Measurements from ENCODE around the gene DIPK1A.
"Not testable (repeated sequence)": the region's sequence is repeated elsewhere in the genome, so short reads cannot be mapped to it uniquely, and the experiment has no call there.

Gene DIPK1A

DNA sequence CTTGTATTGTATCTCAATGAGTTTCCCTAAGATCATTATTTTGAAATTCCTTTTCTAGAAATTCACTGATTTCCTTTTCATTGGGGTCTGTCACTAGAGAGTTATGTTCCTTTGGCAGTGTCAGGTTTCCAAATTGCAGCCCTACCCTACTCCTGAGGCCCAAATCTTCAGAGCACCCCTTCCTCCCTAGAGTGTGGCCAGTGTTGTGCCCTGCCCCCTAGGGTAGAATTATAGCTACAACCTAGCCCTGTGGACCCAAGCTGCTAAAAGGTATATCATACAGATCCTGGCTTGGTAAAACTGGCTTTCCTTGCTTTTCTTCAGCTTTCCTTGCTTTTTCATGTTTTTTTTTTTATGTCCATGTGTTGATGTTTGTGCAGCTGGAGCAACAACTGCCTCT is 60.7 kb downstream of the DIPK1A start:
- DNase-seq (ENCODE audit: extremely low read depth, low read depth): no peak
- TF ChIP-seq, protein P1, sequence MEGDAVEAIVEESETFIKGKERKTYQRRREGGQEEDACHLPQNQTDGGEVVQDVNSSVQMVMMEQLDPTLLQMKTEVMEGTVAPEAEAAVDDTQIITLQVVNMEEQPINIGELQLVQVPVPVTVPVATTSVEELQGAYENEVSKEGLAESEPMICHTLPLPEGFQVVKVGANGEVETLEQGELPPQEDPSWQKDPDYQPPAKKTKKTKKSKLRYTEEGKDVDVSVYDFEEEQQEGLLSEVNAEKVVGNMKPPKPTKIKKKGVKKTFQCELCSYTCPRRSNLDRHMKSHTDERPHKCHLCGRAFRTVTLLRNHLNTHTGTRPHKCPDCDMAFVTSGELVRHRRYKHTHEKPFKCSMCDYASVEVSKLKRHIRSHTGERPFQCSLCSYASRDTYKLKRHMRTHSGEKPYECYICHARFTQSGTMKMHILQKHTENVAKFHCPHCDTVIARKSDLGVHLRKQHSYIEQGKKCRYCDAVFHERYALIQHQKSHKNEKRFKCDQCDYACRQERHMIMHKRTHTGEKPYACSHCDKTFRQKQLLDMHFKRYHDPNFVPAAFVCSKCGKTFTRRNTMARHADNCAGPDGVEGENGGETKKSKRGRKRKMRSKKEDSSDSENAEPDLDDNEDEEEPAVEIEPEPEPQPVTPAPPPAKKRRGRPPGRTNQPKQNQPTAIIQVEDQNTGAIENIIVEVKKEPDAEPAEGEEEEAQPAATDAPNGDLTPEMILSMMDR (IDR thresholded peaks at IDR 0.05; ENCODE audit: low read depth, low read length): no peak

DNA sequence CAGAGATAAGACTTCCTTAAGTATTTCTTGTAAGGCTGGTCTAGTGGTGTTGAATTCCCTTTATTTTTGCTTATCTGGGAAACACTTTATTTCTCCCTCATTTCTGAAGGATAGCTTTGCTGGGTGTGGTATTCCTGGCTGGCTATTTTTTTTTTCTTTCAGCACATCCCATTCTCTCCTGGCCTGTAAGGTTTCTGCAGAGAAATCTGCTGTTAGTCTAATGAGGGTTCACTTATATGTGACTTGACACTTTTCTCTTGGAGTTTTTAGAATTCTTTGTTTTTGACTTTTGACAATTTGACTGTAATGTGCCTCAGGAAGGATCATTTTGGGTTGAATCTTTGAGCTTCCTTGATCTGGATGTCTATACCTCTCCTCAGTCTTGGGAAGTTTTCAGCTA is 61.5 kb downstream of the DIPK1A start:
- TF ChIP-seq, protein P1 (IDR thresholded peaks at IDR 0.05; ENCODE audit: low read depth, low read length): no peak
- DNase-seq (ENCODE audit: extremely low read depth, low read depth): no peak

DNA sequence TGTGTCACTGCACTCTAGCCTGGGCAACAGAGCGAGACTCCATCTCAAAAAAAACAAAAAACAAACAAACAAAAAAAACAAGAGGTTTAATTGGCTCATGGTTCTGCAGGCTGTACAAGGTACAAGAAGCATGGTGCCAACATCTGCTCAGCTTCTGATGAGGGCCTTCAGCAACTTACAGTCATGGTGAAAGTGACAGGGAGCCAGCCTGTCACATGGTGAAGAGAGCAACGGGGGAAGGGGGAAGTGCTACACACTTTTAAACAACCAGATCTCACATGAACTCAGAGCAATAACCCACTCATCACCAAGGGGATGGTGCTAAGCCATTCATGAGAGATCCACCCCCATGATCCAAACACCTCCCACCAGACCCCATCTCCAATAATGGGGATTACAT is 63.2 kb downstream of the DIPK1A start:
- not testable (repeated sequence) for DNase-seq (ENCODE audit: extremely low read depth, low read depth)

DNA sequence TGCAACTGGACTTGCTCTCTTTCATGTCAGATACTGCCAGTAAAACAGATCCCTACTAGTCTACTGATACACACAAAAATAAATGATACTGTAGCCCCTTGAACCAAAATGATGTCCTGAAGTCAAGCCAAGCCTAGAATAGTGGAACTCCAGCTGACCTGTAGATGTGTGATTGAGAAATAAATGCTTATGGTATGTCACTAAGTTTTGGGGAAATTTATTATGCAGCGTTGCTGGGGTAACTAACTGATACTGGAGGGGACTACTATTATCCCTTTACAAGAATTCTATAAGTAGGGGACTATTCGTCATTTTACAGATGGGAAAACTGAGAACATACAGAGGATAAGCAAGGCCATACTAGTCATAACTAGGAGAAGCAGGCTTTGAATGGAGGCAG is 73.8 kb downstream of the DIPK1A start:
- TF ChIP-seq, protein P1 (IDR thresholded peaks at IDR 0.05; ENCODE audit: low read depth, low read length): no peak
- no peak for DNase-seq (ENCODE audit: extremely low read depth, low read depth)

DNA sequence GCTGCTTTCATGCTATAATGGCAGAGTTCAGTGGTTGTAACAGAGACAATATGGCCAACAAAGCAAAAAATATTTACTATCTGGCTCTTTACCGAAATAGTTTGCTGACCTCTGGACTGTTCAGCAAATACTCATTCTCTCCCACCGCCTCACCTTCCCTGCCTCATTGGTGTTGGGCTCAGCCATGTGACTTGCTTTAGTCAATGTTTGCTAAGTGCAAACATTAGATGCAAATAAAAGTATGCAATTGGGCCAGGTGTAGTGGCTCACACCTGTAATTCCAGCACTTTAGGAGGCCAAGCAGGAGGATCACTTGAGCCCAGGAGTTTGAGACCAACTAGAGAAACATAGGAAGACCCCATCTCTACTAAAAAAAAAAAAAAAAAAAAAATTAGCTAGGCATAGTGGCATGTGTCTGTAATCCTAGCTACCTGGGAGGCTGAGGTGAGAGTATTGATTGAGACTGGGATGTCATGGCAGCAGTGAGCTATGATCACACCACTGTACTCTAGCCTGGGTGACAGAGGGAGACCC is 74.3 kb downstream of the DIPK1A start:
- TF ChIP-seq, protein P1 (IDR thresholded peaks at IDR 0.05; ENCODE audit: low read depth, low read length): no peak

DNA sequence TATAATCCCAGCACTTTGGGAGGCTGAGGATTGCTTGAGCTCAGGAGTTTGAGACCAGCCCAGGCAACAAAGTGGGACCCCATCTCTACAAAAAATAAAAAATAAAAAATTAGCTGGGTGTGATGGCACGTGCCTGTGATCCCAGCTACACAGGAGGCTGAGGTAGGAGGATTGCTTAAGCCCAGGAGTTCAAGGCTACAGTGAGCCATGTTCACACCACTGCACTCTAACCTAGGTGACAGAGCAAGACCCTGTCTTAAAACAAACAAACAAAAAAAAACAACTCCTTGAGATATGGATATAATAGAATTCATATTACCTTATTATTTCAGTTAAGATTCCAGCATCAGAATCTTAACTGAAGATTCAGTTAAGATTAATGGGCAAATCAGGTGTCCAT is 77.1 kb downstream of the DIPK1A start:
- no peak for DNase-seq (ENCODE audit: extremely low read depth, low read depth)

More for the DNA sequence above, 74.3 kb downstream of the DIPK1A start:
- no peak for DNase-seq (ENCODE audit: extremely low read depth, low read depth)

DNA sequence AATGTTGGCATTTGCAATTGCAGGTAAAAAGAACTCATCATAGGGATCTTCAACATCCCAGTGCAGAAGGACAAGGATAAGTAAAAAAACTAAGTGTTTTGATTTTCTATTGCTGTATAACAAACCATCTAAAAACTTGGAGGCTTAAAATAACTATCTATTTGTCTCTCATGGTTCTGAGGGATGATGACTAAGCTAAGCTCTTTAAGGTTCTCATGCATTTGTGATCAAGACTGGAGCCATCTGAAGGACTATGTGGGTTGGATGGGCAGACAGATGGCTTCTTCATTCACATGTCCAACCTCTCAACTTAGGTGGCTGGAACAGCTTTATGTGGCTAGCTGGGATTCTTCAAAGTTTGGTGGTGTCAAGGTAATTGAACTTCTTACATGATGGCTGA is 78.0 kb downstream of the DIPK1A start:
- TF ChIP-seq, protein P1 (IDR thresholded peaks at IDR 0.05; ENCODE audit: low read depth, low read length): no peak
- DNase-seq (ENCODE audit: extremely low read depth, low read depth): no peak

More for the DNA sequence above, 77.1 kb downstream of the DIPK1A start:
- TF ChIP-seq, protein P1 (IDR thresholded peaks at IDR 0.05; ENCODE audit: low read depth, low read length): no peak

DNA sequence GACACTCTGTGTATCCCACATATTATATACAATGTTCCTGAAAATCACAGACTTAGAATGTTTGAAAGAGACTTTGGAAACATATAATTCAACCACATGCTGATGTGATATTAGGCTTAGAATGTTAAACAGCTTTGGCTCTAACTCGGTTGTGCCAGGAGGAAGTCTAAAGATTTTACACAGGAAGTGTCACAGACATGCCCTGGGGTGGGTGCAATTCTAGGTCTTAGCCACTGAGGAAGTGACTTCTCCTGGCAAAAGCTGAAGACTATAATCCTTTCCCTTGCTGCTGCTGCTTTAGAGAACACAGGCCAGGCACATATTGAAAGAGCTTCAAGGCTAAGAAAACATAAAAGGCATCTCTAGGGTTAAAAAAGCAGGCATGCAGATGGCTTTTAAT is 78.4 kb downstream of the DIPK1A start:
- TF ChIP-seq, protein P1 (IDR thresholded peaks at IDR 0.05; ENCODE audit: low read depth, low read length): no peak
- no peak for DNase-seq (ENCODE audit: extremely low read depth, low read depth)

Measured in AG09319 (cell line).